ENCODE data around the gene SNAPC4.
"Not testable (repeated sequence)": the region's sequence is repeated elsewhere in the genome, so short reads cannot be mapped to it uniquely, and the experiment has no call there.

Gene SNAPC4

DNA sequence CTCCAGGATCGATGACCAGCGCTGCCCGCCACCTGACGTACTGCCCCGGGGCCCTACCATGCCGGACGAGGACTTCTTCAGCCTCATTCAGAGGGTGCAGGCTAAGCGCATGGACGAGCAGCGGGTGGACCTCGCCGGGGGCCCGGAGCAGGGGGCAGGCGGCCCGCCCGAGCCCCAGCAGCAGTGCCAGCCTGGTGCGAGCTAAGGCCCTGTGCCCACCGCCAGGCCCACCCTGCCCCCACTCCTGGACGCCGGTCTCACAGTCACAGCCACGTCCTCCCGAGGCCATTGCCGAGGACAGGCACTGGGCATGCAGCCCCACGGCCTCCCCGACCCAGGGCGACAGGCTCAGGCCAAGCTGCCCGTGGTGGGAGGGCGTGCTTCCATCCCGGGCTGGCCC is 42.0 kb downstream of the SNAPC4 start:
- DNase-seq (ENCODE audit: low read depth): no peak

- DNase-seq (ENCODE audit: low read depth): no peak
Measured at GRCh38 chr9:136357202-136357725, 42.7 kb downstream of the SNAPC4 start.

- no peak for DNase-seq (ENCODE audit: low read depth)
Measured at GRCh38 chr9:136355616-136356557, 44.1 kb downstream of the SNAPC4 start.

- DNase-seq (ENCODE audit: low read depth): peak; percentile 33
Measured at GRCh38 chr9:136354592-136355085, 45.3 kb downstream of the SNAPC4 start.

DNA sequence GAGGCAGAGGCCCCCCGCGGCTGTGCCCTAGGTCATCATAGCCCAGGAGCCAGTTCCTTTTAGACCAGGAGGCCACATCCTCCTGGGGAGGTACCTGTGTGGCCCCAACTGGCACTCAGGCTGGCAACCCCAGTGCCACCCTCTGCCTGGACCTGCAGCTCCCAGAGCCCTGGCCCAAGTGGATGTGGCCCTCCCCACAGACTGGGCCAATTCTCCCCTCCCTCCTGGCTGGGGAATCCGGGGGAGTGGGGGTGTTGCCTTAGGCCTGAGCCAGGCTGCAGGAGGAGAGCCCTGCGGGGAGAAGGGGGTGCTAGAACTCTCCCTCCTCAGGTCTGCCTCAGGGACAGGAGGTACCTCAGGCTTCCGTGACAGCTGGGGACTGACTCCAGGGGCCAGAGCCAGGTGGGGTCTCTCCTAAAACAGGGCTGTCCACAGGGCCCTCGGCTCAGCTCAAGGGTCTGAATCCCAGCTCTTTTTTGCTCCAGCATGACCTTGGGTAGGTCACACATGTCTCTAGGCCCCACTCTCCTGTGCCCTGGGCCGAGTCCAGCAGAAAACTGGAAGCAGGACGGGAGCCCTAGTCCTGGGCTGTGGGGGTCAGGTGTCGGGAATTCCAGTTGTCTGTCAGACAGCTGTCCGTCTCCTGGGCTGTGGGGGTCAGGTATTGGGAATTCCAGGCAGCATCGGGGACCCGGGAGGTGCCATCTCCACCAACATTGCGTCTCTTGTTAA is 46.0 kb downstream of the SNAPC4 start:
- no peak for DNase-seq (ENCODE audit: low read depth)

DNA sequence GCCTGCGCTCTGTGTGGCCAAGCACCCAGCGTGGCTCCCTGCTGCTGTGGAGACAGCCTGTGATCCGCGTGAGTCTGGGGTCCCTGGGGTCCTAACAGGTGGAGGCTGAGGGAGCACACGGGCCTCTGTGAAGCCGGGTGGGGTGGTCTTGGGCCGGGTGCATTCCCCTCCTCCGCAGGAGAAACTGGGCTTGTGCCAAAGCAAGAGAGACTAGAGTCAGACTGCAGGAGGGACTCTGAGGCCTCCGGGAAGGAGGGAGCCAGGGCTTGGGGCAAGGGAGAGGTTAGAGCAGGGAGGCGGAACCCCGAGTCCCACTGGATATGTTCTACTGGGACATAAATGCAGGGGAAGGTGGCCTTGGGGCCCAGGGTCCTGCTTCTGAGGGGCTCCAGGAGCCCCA is 46.9 kb downstream of the SNAPC4 start:
- no peak for DNase-seq (ENCODE audit: low read depth)

- no peak for DNase-seq (ENCODE audit: low read depth)
Measured at GRCh38 chr9:136352682-136353081, 47.3 kb downstream of the SNAPC4 start.

- not testable (repeated sequence) for DNase-seq (ENCODE audit: low read depth)
Measured at GRCh38 chr9:136351868-136352267, 48.1 kb downstream of the SNAPC4 start.

DNA sequence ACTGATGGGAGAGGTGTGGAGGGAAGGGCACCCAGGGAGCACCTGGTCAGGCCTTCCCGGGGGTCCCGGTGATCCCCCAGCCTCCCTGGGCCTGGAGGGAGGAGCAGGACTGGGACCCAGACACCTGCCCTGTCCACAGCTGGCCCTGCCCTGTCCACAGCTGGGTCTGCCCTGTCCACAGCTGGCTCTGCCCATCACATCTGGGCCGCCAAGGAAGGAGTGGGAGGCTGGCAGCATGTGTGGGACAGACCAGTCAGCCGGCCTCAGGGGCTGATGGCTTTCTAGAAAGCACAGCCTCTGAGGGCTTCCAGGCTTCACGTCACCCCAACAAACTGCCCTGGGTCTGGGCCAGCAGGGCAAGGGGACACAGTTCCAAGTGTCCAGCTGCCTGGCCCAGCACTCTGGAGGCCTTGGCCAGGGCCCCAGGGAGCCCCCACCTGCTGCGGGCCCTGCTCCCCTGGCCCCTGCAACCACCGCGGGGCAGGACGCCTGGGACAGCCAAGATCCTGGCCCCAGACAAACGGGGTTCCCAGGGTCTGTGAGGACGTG is 48.6 kb downstream of the SNAPC4 start:
- no peak for DNase-seq (ENCODE audit: low read depth)
